HG03575 (cell line): ENCODE data around the gene CCDC9B.

ENCODE experiments used
- ATAC-seq: cut with Tn5 transposase; IDR thresholded peaks from one replicate; pipeline ENCODE4 v1.9.1; 2021; ENCODE audit not compliant: unreplicated experiment, insufficient number of reproducible peaks, low FRiP score; ENCODE audit errors: extremely low read depth

The CCDC9B gene

DNA sequence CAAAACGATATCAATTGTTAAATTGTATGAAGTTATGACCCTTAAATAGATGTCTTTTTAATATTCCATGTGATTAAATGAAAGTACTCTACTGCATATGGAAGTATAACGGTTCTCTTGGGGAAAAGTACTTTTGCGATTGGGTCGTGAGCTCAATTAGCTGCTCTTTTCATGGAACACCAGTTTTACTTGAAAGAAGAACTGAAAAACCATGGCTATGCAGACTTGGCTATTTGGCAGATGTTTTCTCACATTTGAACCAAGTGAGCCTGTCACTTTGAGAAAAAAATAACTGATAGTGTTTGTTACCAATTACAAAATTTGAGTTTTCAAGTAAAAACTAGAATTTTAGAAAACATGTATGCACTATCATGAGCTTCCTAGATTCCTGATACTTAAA lies 23.2 kb downstream of the CCDC9B start:
- no peak for ATAC-seq

DNA sequence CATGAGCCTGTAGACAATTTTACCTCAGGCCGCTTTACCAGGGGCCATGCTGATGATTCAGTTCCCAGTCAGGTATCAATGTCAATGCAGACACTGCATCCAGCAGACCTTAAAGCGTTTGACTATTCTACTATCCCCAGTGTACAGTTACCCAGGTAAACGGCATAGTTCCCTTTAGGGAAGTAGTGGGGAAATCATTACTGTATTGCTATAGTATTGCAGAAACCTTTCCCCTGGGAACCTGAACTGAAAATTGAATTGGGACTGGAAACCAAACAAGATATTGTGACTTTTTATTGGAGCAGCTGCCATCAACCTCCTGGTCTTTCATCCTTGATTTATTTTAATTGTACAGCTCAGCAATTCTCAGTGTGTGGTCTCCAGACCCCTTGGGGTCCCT lies 23.8 kb downstream of the CCDC9B start:
- no peak for ATAC-seq

DNA sequence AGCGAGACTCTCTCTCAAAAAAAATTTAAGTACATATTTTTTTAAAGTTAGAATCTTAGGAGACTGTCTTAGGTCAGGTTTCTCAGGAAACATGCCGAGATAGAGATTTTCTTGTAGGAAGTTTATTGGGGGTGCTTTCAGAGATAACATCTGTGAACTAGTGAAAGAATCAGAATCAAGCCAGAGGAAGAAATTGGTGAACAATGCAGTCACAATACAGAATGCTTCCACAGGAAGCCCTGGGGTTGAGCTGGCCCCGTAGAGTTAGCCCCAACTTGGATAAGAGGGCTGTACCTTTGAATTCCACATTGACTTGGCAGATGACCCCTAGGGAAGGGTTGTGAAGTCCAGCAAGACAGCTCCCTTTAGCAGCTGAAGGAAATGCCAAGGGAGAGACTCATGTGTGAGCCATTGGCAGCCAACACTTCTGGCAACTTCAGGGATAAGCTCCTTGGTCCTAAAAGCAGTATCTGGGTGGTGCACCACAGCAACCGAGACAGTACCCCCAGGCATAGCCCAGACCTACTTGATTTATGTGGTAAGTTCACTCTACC lies 25.9 kb downstream of the CCDC9B start:
- no peak for ATAC-seq

DNA sequence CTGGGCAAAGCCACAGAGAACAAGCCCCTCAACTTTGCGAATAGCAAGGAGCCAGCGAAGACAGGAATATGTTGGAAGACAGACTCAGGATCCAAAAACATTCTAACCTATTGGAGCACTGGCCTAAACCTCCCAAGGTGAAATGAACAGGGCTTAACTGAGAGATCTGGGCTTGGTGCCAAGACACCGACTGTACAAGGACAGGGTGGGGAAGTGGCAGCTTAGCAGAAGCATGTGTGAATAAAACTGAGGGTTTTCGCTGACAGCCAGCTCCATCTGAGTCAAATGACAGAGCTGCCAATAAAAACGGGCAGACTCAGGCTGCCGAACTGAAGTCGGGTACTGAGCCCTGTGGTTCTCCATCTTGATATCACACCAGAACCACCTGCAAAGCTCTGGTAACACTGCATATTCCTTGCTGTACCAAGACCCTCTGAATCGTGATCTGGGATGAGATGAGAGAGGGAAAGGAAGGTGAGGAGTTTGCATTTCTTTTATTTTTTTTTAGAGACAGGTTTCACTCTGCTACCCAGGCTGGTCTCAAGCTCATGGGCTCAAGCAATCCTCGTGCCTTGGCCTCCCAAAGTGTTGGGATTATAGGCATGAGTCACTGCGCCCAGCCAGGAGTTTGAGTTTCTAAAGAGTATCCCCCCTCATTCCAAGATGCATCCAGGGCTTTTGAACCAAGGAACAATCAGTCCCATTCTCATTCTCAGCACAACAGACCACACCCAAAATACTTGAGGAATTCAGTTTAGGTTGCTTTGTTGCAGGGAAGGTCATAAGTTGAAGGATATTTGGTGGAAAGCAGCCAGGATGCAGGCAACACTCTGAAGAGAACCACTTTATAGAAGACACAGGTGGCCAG lies 27.0 kb downstream of the CCDC9B start:
- ATAC-seq: no peak

DNA sequence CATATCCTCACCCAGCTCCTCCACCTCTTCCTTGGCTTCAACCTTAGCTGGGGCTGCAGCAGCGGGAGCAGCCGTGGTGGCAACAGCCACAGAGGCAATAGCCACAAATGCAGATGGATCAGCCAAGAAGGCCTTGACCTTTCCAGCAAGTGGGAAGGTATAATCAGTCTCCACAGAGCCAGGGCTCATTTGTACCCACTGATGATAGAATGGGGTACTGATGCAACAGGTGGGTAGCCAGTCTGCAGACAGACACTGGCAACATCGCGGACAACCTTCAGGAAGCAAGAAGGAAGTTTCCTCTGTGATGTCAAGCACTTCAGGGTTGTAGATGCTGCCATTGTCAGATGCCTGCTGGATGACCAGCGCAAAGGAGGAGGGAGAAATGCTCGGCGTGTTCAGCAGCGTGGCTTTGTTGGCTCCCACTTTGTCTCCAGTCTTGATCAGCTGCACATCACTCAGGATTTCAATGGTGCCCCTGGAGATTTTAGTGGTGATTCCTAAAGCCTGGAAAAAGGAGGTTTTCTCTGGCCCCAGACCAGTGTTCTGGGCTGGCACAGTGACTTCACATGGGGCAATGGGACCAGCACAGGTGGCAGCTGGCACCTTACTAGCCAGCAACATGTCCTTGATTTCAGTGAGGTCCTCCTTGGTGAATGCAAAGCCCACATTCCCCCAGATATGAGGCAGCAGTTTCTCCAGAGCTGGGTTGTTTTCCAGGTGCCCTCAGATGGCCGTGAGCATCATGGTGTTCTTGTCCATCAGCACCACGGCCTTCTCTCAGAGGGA lies 28.2 kb downstream of the CCDC9B start:
- ATAC-seq: no peak

- no peak for ATAC-seq
Observed at GRCh38 chr15:40310993-40311392, 29.7 kb downstream of the CCDC9B start.

DNA sequence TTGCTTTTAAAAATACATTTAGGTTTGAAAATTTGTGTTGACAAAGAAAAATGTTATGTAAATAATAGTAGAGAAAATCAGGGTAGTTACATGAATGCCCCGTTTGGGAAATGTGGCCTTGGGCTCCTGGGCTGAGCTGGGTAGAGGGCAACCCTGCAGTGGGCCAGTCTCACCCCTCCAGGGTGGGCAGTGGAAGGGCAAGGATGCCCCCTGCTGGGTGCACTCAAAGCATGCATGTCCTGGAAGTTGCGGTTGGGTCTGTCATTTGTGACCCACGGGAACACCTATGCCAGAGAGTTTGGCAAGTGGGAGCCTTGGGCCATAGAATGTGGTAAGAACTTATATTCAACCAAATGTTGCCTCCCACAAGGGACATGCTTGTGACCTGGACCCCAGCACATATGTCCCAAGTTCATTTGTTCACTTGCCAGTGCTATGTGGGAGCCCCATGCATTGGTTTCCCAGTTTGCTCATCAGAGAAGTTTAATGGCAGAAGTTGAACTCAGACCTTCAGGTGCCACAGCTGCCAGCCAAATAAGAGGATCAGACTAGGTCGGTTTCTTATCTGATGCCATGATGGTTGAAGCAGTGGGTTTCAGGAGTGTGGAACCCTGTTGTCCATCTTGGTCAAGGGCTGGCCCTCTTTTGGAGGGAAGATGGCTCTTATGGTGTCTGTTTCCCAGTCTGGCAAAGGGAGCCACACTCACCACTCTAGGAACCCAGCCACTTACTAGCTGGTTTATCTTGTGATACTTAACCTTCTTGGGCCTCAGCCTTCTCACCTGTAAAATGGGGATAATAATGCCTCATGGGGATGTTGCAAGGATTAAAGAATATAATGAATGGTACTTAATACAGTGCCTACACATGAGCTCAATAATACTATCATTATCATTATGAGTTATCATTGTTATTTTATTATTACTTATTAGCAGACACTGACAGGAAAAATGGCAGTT lies 30.5 kb downstream of the CCDC9B start:
- ATAC-seq: no peak

GRCh38 chr15:40309344-40309862 lies 31.3 kb downstream of the CCDC9B start:
- no peak for ATAC-seq

GRCh38 chr15:40307421-40308211 lies 33.1 kb downstream of the CCDC9B start, which contains the start of gene PLCB2:
PLCB2 (minus strand) TSS chr15:40307935; CDS start chr15:40307672, 263 bp downstream.
- ATAC-seq: no peak

- ATAC-seq: no peak
Observed at GRCh38 chr15:40306908-40307307, 33.8 kb downstream of the CCDC9B start.

- ATAC-seq: no peak
Observed at GRCh38 chr15:40306371-40306770, 34.4 kb downstream of the CCDC9B start.

DNA sequence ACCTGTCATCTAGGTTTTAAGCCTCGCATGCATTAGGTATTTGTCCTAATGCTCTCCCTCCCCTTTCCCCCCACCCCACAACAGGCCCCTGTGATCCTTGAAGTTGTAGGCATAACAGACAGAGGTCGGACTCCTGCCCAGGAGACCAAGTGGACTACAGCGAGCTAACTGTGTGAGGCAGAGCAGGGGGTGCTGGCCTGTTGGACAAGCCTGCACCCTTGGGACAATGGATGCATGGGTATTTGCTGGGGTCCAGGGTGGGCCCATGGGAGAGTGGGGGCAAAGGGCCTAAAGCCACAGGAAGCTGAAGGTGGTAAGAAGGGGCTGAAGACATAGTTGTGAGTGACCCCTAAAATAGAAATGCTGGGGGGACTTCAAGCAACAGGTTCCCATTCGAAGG lies 35.5 kb downstream of the CCDC9B start:
- no peak for ATAC-seq

GRCh38 chr15:40303576-40303975 lies 37.2 kb downstream of the CCDC9B start:
- ATAC-seq: no peak

DNA sequence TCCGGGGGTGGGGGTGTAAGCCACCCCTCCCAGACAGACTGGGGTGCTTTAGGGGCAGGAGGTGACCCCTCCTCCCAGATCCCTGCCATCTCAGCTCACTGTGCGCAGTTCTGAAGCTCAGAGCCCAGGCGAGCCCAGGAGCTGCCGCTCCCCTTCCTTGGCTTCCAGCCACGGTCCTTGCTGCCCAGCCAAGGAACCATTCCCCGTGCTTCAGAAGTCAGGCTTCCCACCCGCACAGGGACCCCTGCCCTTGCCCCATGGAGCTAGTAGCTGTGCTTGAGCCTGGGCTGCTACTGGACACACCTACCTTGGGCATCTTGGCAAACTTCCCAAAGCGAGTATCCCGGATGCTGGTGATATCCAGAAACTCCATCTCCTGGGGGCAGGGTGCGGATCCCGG lies 37.8 kb downstream of the CCDC9B start:
- no peak for ATAC-seq

- ATAC-seq: no peak
Observed at GRCh38 chr15:40302288-40302886, 38.4 kb downstream of the CCDC9B start.

GRCh38 chr15:40301467-40302179 lies 39.1 kb downstream of the CCDC9B start:
- no peak for ATAC-seq

DNA sequence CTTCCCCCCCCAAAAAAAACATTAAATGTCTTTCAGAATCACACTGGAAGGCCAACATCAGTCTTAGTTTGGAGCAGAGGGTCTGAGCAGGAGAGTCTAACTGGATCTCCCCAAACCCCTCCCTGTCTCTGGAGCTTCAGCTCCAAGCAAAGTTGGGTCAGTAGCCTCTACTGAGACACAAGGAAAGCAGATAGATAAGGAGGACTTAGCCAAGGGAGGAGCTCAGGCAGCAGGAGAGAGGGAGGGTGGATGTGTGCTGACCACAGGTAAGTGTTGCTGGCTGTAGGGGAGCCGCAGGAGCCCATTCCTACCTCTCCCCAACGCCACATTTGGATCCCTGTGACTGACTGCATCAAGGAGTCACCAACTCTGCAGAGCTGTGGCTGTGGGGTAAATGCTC lies 40.0 kb downstream of the CCDC9B start:
- no peak for ATAC-seq
